ENCODE measurements around the gene PRR11. TPM values are rescaled to one million over a fixed set of nuclear protein-coding genes. Genes with fewer than 3 reads are reported as not detected.

PRR11 gene
- total and polyA plus RNA-seq, 2 of the 8 experiments (the other 6 are each of a cell fraction or from before 2014, with no cell fraction given), result 32.7 to 83.0 TPM

GRCh38 chr17:59193336-59193862 is 37.9 kb downstream of the PRR11 start (continued):
- TF ChIP-seq TAF1 (IDR thresholded peaks at IDR 0.05; ENCODE audit: low read depth, low read length) (no peak), CEBPB (IDR thresholded peaks at IDR 0.05; ENCODE audit: low read depth, low read length) (no peak), NRF1 (IDR thresholded peaks at IDR 0.05; ENCODE audit: low read depth, low read length) (no peak), TCF12 (IDR thresholded peaks at IDR 0.05; ENCODE audit: low read depth, low read length) (no peak), RFX5 (IDR thresholded peaks at IDR 0.05; ENCODE audit: borderline replicate concordance, low read depth, low read length) (no peak), SIX5 (IDR thresholded peaks at IDR 0.05; ENCODE audit: low read depth, low read length) (no peak), CBX5 (IDR thresholded peaks at IDR 0.05; ENCODE audit: low read depth, low read length) (no peak)

All from H1 (cell line).